K562 (cell line): ENCODE measurements around the gene ACKR3. TPM values are rescaled to one million over a fixed set of nuclear protein-coding genes. Genes with fewer than 3 reads are reported as not detected.

ENCODE experiments used
- ATAC-seq: fragments of 200-7000 bp; cut with Tn5 transposase; 3 replicates; pipeline ENCODE4 v1.9.1; 2020; ENCODE audit warnings: moderate library complexity
- BruUV-seq: library from RNA; stranded (reverse); fragments of 400-500 nt; replicated peaks from 2 replicates; lab custom pipeline; 2021; lab: Mats Ljungman, UMichigan
- CTCF ChIA-PET: fragments of 300-600 bp; formaldehyde crosslinking; extraction: SDS; loops from one replicate; lab custom pipeline; 2021; ENCODE audit warnings: low intra/inter-chr PET ratio; lab: Yijun Ruan, JAX
- POLR2A ChIA-PET: fragments of 300-600, 350-650 bp; sonication (Branson Sonifier 250); formaldehyde crosslinking; extraction: SDS; loops from one replicate; lab custom pipeline; 2021; ENCODE audit warnings: antibody characterized with exemption, inconsistent platforms; lab: Yijun Ruan, JAX
- DNase-seq, 4 experiments: peaks; one replicate each; pipeline versions ENCODE4 v3.0.0 to v3.0.0-alpha.2; 2011 to 2018; ENCODE audit warnings: low spot score in 3 of 4, mixed read lengths in 3 of 4; ENCODE audit errors: extremely low read depth in 1 of 4
- FAIRE-seq: peaks from 2 replicates; lab custom pipeline; 2011; peaks lifted over from hg19 to GRCh38; lab: Jason Lieb, UNC
- H2AFZ ChIP-seq: 2 replicates; pipeline ENCODE4 v1.6.0; 2011; ENCODE audit warnings: low read depth, low read length, control low read depth, inconsistent platforms
- H3K27ac ChIP-seq: fragments of 200-600 bp; 3 replicates; pipeline ENCODE4 v1.8.0; 2011; ENCODE audit warnings: low read depth, mild to moderate bottlenecking, control low read depth, inconsistent platforms, low read length, moderate library complexity, mixed read lengths; ENCODE audit errors: extremely low read depth
- H3K27me3 ChIP-seq, 2 experiments: fragments of 300-600 bp in 1 of 2; 2 replicates in 1 of 2; 3 replicates in 1 of 2; pipeline versions ENCODE4 v1.6.0 to v1.8.0; 2011; ENCODE audit warnings: inconsistent platforms in 2 of 2, low read length in 2 of 2, mild to moderate bottlenecking in 1 of 2, mixed read lengths in 1 of 2, moderate library complexity in 1 of 2; ENCODE audit not compliant: control insufficient read depth in 2 of 2, insufficient read depth in 2 of 2
- H3K36me3 ChIP-seq: fragments of 300-600 bp; 3 replicates; pipeline ENCODE4 v1.8.0; 2011; ENCODE audit warnings: mild to moderate bottlenecking, low read length, inconsistent platforms; ENCODE audit not compliant: control insufficient read depth, insufficient read depth
- H3K4me1 ChIP-seq, 2 experiments: fragments of 200-600 bp in 1 of 2; replicated peaks in 1 of 2; 2 replicates in 1 of 2; 3 replicates in 1 of 2; pipeline versions ENCODE4 v1.5.1 to v1.8.0; 2011; ENCODE audit warnings: inconsistent platforms in 2 of 2, low read length in 2 of 2, mild to moderate bottlenecking in 1 of 2, mixed read lengths in 1 of 2, moderate library complexity in 1 of 2; ENCODE audit not compliant: control insufficient read depth in 2 of 2, insufficient read depth in 2 of 2
- H3K4me2 ChIP-seq: 2 replicates; pipeline ENCODE4 v1.6.1; 2011; ENCODE audit warnings: low read length, control low read depth, inconsistent platforms, mixed read lengths; ENCODE audit not compliant: insufficient read depth
- H3K4me3 ChIP-seq: fragments of 200-600 bp; sonication (generic), shearing (Covaris generic); 2 replicates; pipeline ENCODE4 v1.5.1; 2016; ENCODE audit warnings: control low read depth, inconsistent platforms
- H3K79me2 ChIP-seq: fragments of 200-600 bp; 3 replicates; pipeline ENCODE4 v1.8.0; 2011; ENCODE audit warnings: low read length, inconsistent platforms; ENCODE audit not compliant: control insufficient read depth, insufficient read depth
- H3K9ac ChIP-seq, 2 experiments: 2 replicates each; pipeline versions ENCODE4 v1.6.0 to v1.6.1; 2011; ENCODE audit warnings: low read depth in 2 of 2, low read length in 2 of 2, control low read depth in 1 of 2, inconsistent platforms in 1 of 2, mild to moderate bottlenecking in 1 of 2, mixed read lengths in 1 of 2; ENCODE audit not compliant: insufficient read depth in 1 of 2
- H3K9me1 ChIP-seq: one replicate; pipeline ENCODE4 v1.6.0; 2011; ENCODE audit warnings: inconsistent platforms, mild to moderate bottlenecking, low read length, moderate library complexity; ENCODE audit not compliant: control insufficient read depth, insufficient read depth
- H3K9me3 ChIP-seq: replicated peaks from 2 replicates; pipeline ENCODE4 v1.5.1; 2011; ENCODE audit warnings: low read depth, low read length, inconsistent platforms; ENCODE audit not compliant: control insufficient read depth, insufficient read depth
- H4K20me1 ChIP-seq: replicated peaks from 2 replicates; pipeline ENCODE4 v1.6.1; 2011; ENCODE audit warnings: low read length, inconsistent platforms, mixed read lengths; ENCODE audit not compliant: control insufficient read depth, insufficient read depth
- NUFIP1 ChIP-seq: fragments of 450-650 bp; IDR thresholded peaks from 2 replicates; pipeline ENCODE4 v1.6.1; 2018; ENCODE audit not compliant: partially characterized antibody
- TGIF2 ChIP-seq: sonication (generic); formaldehyde crosslinking; IDR thresholded peaks from 2 replicates; pipeline ENCODE4 v1.8.1; 2022; ENCODE audit warnings: mild to moderate bottlenecking, missing genetic modification reagents, moderate library complexity
- TSC22D4 ChIP-seq: fragments of 450-650 bp; IDR thresholded peaks from 2 replicates; pipeline ENCODE4 v1.6.1; 2016; ENCODE audit warnings: missing genetic modification characterization, missing biosample characterization, control low read depth
- XRCC3 ChIP-seq: fragments of 450-650 bp; IDR thresholded peaks from 2 replicates; pipeline ENCODE4 v1.6.1; 2017; ENCODE audit warnings: mild to moderate bottlenecking, moderate library complexity
- ZNF551 ChIP-seq: fragments of 250-450 bp; sonication (Bioruptor Pico); IDR thresholded peaks from 2 replicates; pipeline ENCODE4 v1.5.0; 2021; ENCODE audit warnings: mild to moderate bottlenecking, moderate library complexity
- ZNF717 ChIP-seq: fragments of 250-450 bp; sonication (Bioruptor Pico); IDR thresholded peaks from 2 replicates; pipeline ENCODE4 v1.5.0; 2021
- WGBS: fragments of 100-300 bp; shearing (Covaris generic); methylation state at CpG from one replicate; pipeline ENCODE4 v1.1.6; 2016; ENCODE audit warnings: low coverage, mixed read lengths; ENCODE audit not compliant: insufficient coverage; ENCODE audit errors: missing lambda C conversion rate; 5-methylcytosine and 5-hydroxymethylcytosine counted together
- in situ Hi-C: fragments of 300-500 bp; cut with MboI; formaldehyde crosslinking; loops from 4 replicates; pipeline ENCODE4 v1.15.0; 2018; ENCODE audit warnings: inconsistent platforms, mixed read lengths
- intact Hi-C: fragments of 100-400 bp; cut with micrococcal nuclease; formaldehyde crosslinking; loops from 2 replicates; pipeline ENCODE4 v1.14.2; 2022
- polyA plus RNA-seq, 8 experiments: library from polyadenylated mRNA; depleted of rRNA in 4 of 8; stranded (reverse) in 5 of 8; unstranded in 3 of 8; fragments of >200 nt; fragmentation: Nextera tagmentation in 2 of 8; fragmentation: Illumina TruSeq in 1 of 8; extraction: Ambion mirVana in 2 of 8; extraction: Trizol in 1 of 8; gene quantifications; 2 replicates each; pipeline versions ENCODE4 v1.2.1 to v1.2.3, GENCODE V29; 2011 to 2014; ENCODE audit warnings: inconsistent platforms in 1 of 8, missing spikeins in 1 of 8
- total RNA-seq, 7 experiments: library from RNA; depleted of rRNA in 6 of 7; stranded (reverse); fragments of >200 nt in 6 of 7; fragmentation: Illumina TruSeq in 2 of 7; extraction: Trizol in 2 of 7; gene quantifications; 2 replicates each; pipeline versions ENCODE4 v1.2.1 to v1.2.3, GENCODE V29; 2011 to 2021; ENCODE audit warnings: low replicate concordance in 1 of 7
- TF ChIP-seq, protein P1 (sequence below): fragments of 250-450 bp; sonication (Bioruptor Pico); IDR thresholded peaks from 2 replicates; pipeline ENCODE4 v1.4.0; 2020; ENCODE audit warnings: borderline replicate concordance
- TF ChIP-seq, protein P2 (sequence below): fragments of 450-650 bp; IDR thresholded peaks from 2 replicates; pipeline ENCODE4 v1.6.1; 2016; ENCODE audit warnings: borderline replicate concordance

The ACKR3 gene
- total and polyA plus RNA-seq, 9 of the 15 experiments (the other 6 are each of a cell fraction or from before 2014, with no cell fraction given), result 0.07 TPM; not detected in 8

DNA sequence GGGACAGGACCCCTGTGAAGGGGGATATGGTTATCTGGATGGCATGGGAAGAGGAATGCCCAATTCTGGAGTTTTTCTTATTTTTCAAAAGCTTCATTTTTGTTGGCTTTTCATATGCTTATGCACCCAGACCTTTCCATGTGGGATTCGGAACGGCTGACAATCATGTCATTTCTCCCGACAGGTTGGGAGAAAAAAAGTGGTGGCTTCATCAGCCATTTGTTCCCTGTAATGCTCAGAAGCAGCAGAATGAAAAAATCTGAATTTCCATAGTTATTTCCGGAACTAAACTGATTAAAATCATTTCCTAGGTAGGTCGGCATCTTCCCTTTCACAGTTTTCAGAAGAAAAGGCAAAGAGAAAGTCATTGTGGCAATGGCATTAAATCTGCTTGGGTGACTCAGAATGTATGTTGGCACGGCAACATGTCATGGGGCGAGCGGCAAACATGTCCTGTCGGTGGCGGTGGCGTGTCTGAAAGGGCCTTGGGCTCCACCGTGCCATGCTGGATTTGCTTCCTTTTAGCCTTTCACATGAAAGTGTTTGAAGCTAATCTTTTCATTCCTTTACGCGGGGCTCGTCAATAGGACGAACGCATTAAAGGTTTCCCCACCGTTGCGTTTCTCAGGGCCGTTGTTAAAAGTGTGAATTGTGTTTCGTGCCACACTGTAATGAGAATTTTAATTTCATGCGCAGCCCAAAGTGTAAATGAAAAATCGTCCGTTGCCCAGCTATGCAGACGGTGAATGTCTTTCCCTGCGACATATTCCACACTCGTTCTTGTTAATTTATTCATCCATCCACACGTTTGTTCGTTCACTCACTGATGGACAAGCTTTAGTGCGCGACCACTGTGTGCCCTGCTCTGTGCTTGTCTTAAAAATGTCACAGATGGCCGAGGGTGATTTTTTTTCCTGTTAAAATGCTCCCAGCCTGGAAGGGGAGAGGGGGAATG lies 18.5 kb downstream of the ACKR3 start:
- H3K4me2 ChIP-seq, result no peak overlapping the region
- BruUV-seq, result no TSS peak
- no peak overlapping the region for H3K27ac ChIP-seq
- ChIA-PET POLR2A (interaction anchor here (0.8 kb wide), 1 partner anchor 26 kb away, joined by 3 read pairs; no protein-coding TSS in a partner anchor), CTCF (no interaction called here)
- no peak for DNase-seq
- H3K9me3 ChIP-seq, result no peaks in the 10 kb centered on the region
- H2AFZ ChIP-seq, result no peak overlapping the region
- 2% methylated on average over 31 of the region's 32 CpGs for WGBS
- no peak for ATAC-seq
- intact Hi-C loops, result no loop called here
- no peak for TF ChIP-seq ZNF717 (CRISPR knock-in tag)
- TF ChIP-seq, protein P1, sequence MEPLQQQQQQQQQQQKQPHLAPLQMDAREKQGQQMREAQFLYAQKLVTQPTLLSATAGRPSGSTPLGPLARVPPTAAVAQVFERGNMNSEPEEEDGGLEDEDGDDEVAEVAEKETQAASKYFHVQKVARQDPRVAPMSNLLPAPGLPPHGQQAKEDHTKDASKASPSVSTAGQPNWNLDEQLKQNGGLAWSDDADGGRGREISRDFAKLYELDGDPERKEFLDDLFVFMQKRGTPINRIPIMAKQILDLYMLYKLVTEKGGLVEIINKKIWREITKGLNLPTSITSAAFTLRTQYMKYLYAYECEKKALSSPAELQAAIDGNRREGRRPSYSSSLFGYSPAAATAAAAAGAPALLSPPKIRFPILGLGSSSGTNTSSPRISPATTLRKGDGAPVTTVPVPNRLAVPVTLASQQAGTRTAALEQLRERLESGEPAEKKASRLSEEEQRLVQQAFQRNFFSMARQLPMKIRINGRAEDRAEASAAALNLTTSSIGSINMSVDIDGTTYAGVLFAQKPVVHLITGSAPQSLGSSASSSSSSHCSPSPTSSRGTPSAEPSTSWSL (CRISPR knock-in tag), result no peak
- TF ChIP-seq, protein P2, sequence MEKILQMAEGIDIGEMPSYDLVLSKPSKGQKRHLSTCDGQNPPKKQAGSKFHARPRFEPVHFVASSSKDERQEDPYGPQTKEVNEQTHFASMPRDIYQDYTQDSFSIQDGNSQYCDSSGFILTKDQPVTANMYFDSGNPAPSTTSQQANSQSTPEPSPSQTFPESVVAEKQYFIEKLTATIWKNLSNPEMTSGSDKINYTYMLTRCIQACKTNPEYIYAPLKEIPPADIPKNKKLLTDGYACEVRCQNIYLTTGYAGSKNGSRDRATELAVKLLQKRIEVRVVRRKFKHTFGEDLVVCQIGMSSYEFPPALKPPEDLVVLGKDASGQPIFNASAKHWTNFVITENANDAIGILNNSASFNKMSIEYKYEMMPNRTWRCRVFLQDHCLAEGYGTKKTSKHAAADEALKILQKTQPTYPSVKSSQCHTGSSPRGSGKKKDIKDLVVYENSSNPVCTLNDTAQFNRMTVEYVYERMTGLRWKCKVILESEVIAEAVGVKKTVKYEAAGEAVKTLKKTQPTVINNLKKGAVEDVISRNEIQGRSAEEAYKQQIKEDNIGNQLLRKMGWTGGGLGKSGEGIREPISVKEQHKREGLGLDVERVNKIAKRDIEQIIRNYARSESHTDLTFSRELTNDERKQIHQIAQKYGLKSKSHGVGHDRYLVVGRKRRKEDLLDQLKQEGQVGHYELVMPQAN, result no peak
- no peak for TF ChIP-seq ZNF551 (CRISPR knock-in tag)
- no peak for TF ChIP-seq XRCC3
- no peak for TF ChIP-seq TGIF2 (CRISPR knock-in tag)
- TF ChIP-seq NUFIP1, result no peak
- no peak for TF ChIP-seq TSC22D4 (tag)
- no peaks in the 10 kb centered on the region for H3K9me1 ChIP-seq
- H3K27me3 ChIP-seq, result peaks cover 0 to 33% of the 10 kb centered on the region in 2 experiments; a peak in 2 of 5 replicates
- in situ Hi-C loops, result no loop called here
- no peaks in the 10 kb centered on the region for H3K4me1 ChIP-seq
- no peaks in the 10 kb centered on the region for H3K36me3 ChIP-seq
- H3K4me3 ChIP-seq, result no peak overlapping the region
- no peaks in the 10 kb centered on the region for H4K20me1 ChIP-seq
- no peaks in the 10 kb centered on the region for H3K79me2 ChIP-seq
- no peak for FAIRE-seq
- no peak overlapping the region for H3K9ac ChIP-seq
